Activated CD8-positive, alpha-beta T cell treated with anti-CD3 and anti-CD28 coated beads, Interleukin-2, amount 10 ng/mL, durations not matched to agents 7 days and 5 days (primary cell): ENCODE measurements around the gene GREB1. TPM values are rescaled to one million over a fixed set of nuclear protein-coding genes. Genes with fewer than 3 reads are reported as not detected.

Source experiments
- ATAC-seq: fragments of 150-1000 bp; cut with Tn5 transposase; one replicate; pipeline ENCODE4 v1.10.0; 2021; ENCODE audit warnings: moderate library complexity
- CTCF ChIA-PET: fragments of 350-600 bp; sonication (Branson Sonifier 250); formaldehyde crosslinking; loops from one replicate; lab custom pipeline; 2021; ENCODE audit warnings: antibody characterized with exemption; lab: Charles Lee
- POLR2A ChIA-PET: fragments of 350-600 bp; sonication (Branson Sonifier 250); formaldehyde crosslinking; loops from one replicate; lab custom pipeline; 2021; ENCODE audit warnings: antibody characterized with exemption; lab: Charles Lee
- DNase-seq: peaks from one replicate; pipeline ENCODE4 v3.0.0-alpha.2; 2020
- H3K27ac Mint-ChIP-seq: one replicate; pipeline ENCODE4 v1.8.0; 2021; ENCODE audit warnings: mild to moderate bottlenecking, mixed read lengths
- H3K27me3 Mint-ChIP-seq: one replicate; pipeline ENCODE4 v1.8.0; 2021; ENCODE audit warnings: low read depth, mixed read lengths
- H3K36me3 Mint-ChIP-seq: one replicate; pipeline ENCODE4 v1.8.0; 2021; ENCODE audit warnings: low read depth, mixed read lengths
- H3K4me1 Mint-ChIP-seq: one replicate; pipeline ENCODE4 v1.8.0; 2021; ENCODE audit warnings: low read depth, mixed read lengths
- H3K4me3 Mint-ChIP-seq: one replicate; pipeline ENCODE4 v1.8.0; 2021; ENCODE audit warnings: mild to moderate bottlenecking, mixed read lengths
- H3K9me3 Mint-ChIP-seq: one replicate; pipeline ENCODE4 v1.8.0; 2022; ENCODE audit warnings: mixed read lengths; ENCODE audit not compliant: insufficient read depth
- total RNA-seq, 2 experiments: library from RNA; stranded (reverse); gene quantifications; one replicate each; pipeline ENCODE4 v1.2.3, GENCODE V29; 2021

GREB1 gene
- total RNA-seq, 2 experiments from 2014 or later = 0.42 to 0.68 TPM

GRCh38 chr2:11514904-11515303 lies 18.9 kb upstream of the GREB1 start:
- H3K4me1 Mint-ChIP-seq = no peaks in the 10 kb centered on the region
- H3K4me3 Mint-ChIP-seq = no peak overlapping the region
- H3K27ac Mint-ChIP-seq = no peak overlapping the region
- no peak for DNase-seq
- H3K36me3 Mint-ChIP-seq = no peaks in the 10 kb centered on the region
- CTCF ChIA-PET = no interaction called here
- H3K27me3 Mint-ChIP-seq = peaks cover 12% of the 10 kb centered on the region
- POLR2A ChIA-PET = no interaction called here
- ATAC-seq = no peak
- H3K9me3 Mint-ChIP-seq = no peaks in the 10 kb centered on the region

DNA sequence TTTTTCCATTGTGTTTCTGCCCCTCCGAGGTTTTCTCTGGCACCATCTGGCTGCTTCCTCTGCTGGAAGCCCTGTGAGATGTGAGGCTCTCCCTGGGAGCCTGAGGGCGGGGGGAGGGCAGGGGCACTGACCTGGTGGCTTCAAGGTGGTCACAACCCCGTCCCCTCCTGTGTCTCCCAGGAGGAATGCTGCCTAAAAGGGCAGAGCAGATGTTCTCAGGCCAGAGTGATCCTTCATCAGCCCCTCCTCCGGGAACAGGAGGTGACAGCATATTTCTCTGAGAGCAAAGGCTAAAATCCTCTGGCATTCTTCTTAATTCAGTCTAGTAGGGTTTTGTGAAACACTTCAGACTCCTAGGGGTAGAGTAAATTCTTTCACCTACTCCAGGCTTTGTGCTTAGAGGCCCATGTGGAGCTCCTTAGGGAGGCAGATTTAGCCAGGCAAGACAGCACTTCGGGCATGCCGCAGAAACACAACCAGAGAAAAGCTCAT lies 18.3 kb upstream of the GREB1 start:
- CTCF ChIA-PET = interaction anchor here (0.7 kb wide), 1 partner anchor 12 kb away, joined by 3 read pairs; no protein-coding TSS in a partner anchor
- Mint-ChIP-seq H3K9me3 (peaks cover 2% of the 10 kb centered on the region), H3K27ac (no peak overlapping the region), H3K27me3 (peaks cover 12% of the 10 kb centered on the region), H3K4me3 (no peak overlapping the region), H3K36me3 (no peaks in the 10 kb centered on the region), H3K4me1 (no peaks in the 10 kb centered on the region)
- DNase-seq = no peak
- no peak for ATAC-seq
- POLR2A ChIA-PET = interaction anchor here (0.6 kb wide), 1 partner anchor 1615 kb away, joined by 3 read pairs; no protein-coding TSS in a partner anchor

DNA sequence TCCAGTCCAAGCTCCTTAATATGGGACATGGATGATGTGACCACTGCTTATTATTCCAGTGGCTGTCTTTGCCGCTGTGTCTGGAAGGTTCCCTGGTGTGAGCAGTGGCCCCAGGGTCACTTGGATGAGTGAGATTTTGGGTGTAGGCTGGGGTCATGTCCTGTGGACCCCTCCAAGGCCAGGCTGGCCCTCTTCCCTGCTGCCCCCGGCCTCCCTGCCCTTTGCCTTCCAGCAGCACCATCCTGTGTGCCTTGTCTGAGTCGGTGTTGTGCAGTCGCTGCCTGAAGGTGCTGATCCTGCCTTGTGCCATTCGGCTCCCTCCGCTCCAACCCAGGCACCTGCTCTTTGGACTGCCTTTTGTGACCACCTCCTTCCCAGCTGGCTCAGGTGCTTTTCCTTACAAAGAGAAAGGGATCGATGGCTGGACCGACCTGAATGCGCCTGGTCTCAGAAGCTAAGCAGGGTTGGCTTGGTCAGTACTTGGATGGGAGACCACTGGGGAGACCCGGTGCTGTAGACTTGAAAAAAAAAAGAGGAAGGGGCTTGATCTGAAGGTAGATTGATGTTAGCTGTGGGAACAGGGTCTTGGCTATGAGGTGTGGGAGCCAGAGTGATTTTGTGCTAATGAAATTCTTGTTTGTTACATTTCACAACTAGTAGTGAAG lies 16.7 kb upstream of the GREB1 start:
- Mint-ChIP-seq H3K9me3 (peaks cover 4% of the 10 kb centered on the region), H3K27me3 (peaks cover 6% of the 10 kb centered on the region), H3K27ac (no peak overlapping the region), H3K36me3 (no peaks in the 10 kb centered on the region), H3K4me1 (no peaks in the 10 kb centered on the region), H3K4me3 (no peak overlapping the region)
- ChIA-PET CTCF (no interaction called here), POLR2A (no interaction called here)
- DNase-seq = no peak
- ATAC-seq = no peak

- no peak overlapping the region for H3K27ac Mint-ChIP-seq
- POLR2A ChIA-PET = no interaction called here
- ATAC-seq (no peak), DNase-seq (no peak)
- peaks cover 6% of the 10 kb centered on the region for H3K27me3 Mint-ChIP-seq
- peaks cover 4% of the 10 kb centered on the region for H3K9me3 Mint-ChIP-seq
- no peaks in the 10 kb centered on the region for H3K4me1 Mint-ChIP-seq
- CTCF ChIA-PET = no interaction called here
- H3K4me3 Mint-ChIP-seq = no peak overlapping the region
- H3K36me3 Mint-ChIP-seq = no peaks in the 10 kb centered on the region
Observed at GRCh38 chr2:11517906-11518305, 15.9 kb upstream of the GREB1 start.

DNA sequence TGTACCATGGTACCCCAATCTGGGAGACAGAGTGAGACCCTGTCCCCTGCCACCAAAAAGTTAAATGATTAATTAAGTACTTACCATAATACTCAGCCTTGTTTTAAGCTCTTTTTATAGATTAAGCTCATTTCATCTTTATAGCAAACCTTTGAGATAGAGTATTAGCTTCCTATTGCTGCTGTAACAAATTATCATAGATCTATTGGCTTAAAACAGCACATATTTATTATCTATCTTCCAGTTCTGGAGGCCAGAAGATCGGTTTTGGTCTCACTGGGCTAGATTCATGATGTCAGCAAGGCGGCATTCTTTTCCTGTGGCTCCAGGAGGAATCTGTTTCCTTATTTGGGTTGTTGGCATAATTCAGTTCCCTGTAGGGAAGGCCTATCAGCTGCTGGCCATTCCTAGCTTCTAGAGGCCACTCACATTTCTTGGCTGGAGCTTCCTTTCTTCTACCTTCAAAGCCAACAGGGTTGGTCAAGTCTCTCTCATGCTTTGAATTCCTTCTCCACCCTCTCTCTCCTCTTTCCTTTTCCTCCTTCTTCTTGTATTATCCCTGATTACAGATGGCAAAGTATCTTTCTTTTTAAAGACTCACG lies 13.7 kb upstream of the GREB1 start:
- ATAC-seq = no peak

GRCh38 chr2:11521775-11522174 lies 12.1 kb upstream of the GREB1 start:
- Mint-ChIP-seq H3K9me3 (peaks cover 4% of the 10 kb centered on the region), H3K4me1 (peaks cover 9% of the 10 kb centered on the region), H3K27me3 (peaks cover under 1% of the 10 kb centered on the region), H3K27ac (no peak overlapping the region), H3K4me3 (no peak overlapping the region), H3K36me3 (no peaks in the 10 kb centered on the region)
- ChIA-PET POLR2A (no interaction called here), CTCF (interaction anchor here (1.0 kb wide), 1 partner anchor 61 kb away, joined by 3 read pairs; no protein-coding TSS in a partner anchor)
- ATAC-seq = no peak
- no peak for DNase-seq

More for the DNA sequence above, 13.7 kb upstream of the GREB1 start:
- Mint-ChIP-seq H3K9me3 (peaks cover 4% of the 10 kb centered on the region), H3K27ac (no peak overlapping the region), H3K36me3 (no peaks in the 10 kb centered on the region), H3K4me1 (peaks cover 9% of the 10 kb centered on the region), H3K4me3 (no peak overlapping the region), H3K27me3 (no peaks in the 10 kb centered on the region)
- POLR2A ChIA-PET = no interaction called here
- CTCF ChIA-PET = no interaction called here
- DNase-seq = no peak

DNA sequence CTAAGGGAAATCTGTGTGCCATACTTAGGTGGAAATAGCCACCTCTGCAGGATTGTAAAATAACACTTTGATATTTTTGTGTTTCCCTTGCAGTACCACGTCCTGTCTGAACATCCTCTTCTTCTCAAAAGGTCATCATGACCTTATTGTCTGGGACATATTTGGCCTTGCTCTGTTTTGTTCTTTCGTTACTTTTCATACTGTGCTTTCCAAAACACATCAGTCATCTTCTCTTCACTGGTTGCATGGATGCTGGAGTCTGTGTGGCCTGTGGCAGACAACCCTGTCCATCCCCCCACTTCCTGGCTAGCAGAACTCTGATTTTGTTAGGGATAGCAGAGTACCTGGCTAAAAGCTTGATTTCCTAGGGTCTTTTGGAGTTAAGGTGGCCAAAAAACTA lies 9.4 kb upstream of the GREB1 start:
- Mint-ChIP-seq H3K36me3 (no peaks in the 10 kb centered on the region), H3K9me3 (peaks cover 4% of the 10 kb centered on the region), H3K4me1 (peaks cover 12% of the 10 kb centered on the region), H3K27ac (no peak overlapping the region), H3K27me3 (peaks cover 7% of the 10 kb centered on the region), H3K4me3 (no peak overlapping the region)
- ChIA-PET CTCF (no interaction called here), POLR2A (no interaction called here)
- ATAC-seq = no peak
- DNase-seq = no peak

DNA sequence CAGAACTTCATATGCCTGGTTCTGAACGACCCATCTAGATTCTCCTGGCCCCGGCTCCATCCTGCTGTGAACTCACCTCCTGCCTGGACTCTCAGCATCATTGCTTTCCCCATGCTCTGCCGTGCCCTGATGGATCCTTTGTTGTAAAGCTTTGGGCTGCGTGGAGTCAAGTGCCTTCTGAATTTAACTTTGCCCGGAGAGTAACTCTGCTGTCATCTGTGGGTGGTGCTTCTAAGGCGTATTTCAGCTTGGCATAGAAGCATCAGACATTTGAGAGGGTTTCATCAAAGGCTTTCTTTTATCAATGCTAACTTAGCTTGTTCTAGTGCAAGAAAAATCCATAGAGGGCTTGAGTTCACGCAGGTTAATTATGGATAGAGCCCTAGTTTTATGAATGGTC lies 8.1 kb upstream of the GREB1 start:
- no peak for ATAC-seq
- H3K27ac Mint-ChIP-seq = no peak overlapping the region
- H3K36me3 Mint-ChIP-seq = no peaks in the 10 kb centered on the region
- peaks cover 12% of the 10 kb centered on the region for H3K4me1 Mint-ChIP-seq
- no peaks in the 10 kb centered on the region for H3K9me3 Mint-ChIP-seq
- CTCF ChIA-PET = no interaction called here
- H3K4me3 Mint-ChIP-seq = no peak overlapping the region
- H3K27me3 Mint-ChIP-seq = peaks cover 7% of the 10 kb centered on the region
- POLR2A ChIA-PET = no interaction called here
- no peak for DNase-seq

DNA sequence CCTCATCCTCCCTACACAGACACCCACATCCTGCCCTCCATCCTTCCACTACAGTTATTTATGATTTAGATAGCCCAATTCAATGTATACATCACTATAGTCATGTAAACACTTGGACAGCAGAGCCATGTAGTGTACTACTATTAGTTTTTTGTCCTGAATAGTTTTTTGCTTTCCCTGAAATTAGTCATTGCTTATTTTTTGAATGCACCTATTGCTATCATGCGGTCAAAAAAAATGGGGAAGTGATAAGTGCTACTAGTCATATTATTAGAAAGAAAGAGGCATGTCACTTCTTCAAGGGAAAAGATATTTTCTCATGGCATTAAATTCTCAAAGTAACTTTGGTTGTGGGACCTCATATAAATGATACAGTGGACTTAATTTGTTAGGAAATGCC lies 6.8 kb upstream of the GREB1 start:
- DNase-seq (no peak), ATAC-seq (no peak)
- no peaks in the 10 kb centered on the region for H3K9me3 Mint-ChIP-seq
- ChIA-PET CTCF (no interaction called here), POLR2A (interaction anchor here (0.7 kb wide), 1 partner anchor 29 kb away, joined by 3 read pairs; no protein-coding TSS in a partner anchor)
- peaks cover 12% of the 10 kb centered on the region for H3K4me1 Mint-ChIP-seq
- H3K27ac Mint-ChIP-seq = no peak overlapping the region
- peaks cover 7% of the 10 kb centered on the region for H3K27me3 Mint-ChIP-seq
- no peak overlapping the region for H3K4me3 Mint-ChIP-seq
- H3K36me3 Mint-ChIP-seq = no peaks in the 10 kb centered on the region

DNA sequence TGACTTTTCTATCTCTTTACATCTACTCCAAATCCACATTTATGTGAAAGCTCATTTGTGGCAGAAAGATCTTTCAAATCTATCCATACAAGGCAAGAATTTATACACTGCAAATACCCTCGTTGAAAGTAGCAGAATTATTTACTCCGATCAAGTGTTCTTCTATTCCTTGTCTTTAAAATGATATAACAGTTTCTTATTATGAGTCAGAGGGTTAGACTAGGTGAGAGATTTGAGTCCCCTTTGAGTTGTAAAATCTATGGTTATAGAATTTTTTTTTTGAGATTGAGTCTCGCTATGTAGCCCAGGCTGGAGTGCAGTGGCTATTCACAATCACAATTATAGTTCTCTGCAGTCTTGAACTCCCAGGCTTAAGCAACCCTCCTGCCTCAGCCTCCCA lies 5.6 kb upstream of the GREB1 start:
- H3K4me1 Mint-ChIP-seq = peaks cover 12% of the 10 kb centered on the region
- CTCF ChIA-PET = no interaction called here
- no peaks in the 10 kb centered on the region for H3K36me3 Mint-ChIP-seq
- peaks cover 16% of the 10 kb centered on the region for H3K27me3 Mint-ChIP-seq
- DNase-seq = no peak
- H3K9me3 Mint-ChIP-seq = no peaks in the 10 kb centered on the region
- H3K27ac Mint-ChIP-seq = no peak overlapping the region
- H3K4me3 Mint-ChIP-seq = no peak overlapping the region
- no peak for ATAC-seq
- POLR2A ChIA-PET = no interaction called here

- H3K27ac Mint-ChIP-seq = no peak overlapping the region
- H3K4me3 Mint-ChIP-seq = no peak overlapping the region
- peaks cover 23% of the 10 kb centered on the region for H3K27me3 Mint-ChIP-seq
- CTCF ChIA-PET = interaction anchor here (1.1 kb wide), 1 partner anchor 52 kb away, joined by 5 read pairs; no protein-coding TSS in a partner anchor
- no peak for ATAC-seq
- peaks cover 3% of the 10 kb centered on the region for H3K4me1 Mint-ChIP-seq
- no peak for DNase-seq
- H3K36me3 Mint-ChIP-seq = no peaks in the 10 kb centered on the region
- H3K9me3 Mint-ChIP-seq = no peaks in the 10 kb centered on the region
- POLR2A ChIA-PET = no interaction called here
Observed at GRCh38 chr2:11530864-11531465, 2.9 kb upstream of the GREB1 start.

DNA sequence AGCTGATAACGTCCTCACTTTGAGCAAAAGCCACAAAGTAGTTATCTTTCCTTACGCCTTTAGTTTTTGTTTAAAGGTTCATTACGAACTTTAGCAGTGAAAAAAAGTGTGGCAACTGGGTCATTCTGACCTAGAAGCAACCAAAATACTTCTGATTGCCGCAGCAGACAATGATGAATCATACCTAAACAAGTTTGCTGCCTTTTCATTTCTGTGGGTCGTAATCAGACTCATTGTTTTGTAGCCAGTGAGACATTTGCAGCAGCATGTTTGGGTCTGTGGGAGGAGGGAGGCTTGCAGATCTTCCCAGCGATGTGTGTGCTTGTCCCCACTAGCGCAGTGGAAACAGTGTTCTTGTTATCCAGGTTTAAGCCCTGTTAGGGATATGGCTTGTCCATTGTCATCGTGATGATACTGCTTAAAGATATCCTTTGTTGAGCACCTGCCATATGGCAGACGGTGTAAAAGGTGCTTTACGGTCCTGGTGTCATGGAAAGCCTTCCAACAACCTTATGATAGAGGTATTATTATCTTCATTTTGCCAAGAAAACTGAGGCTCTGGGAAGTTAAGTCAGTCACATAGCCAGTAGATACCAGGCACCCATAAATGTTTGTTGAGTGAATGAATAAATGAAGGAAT lies 1.3 kb upstream of the GREB1 start:
- no peaks in the 10 kb centered on the region for H3K36me3 Mint-ChIP-seq
- CTCF ChIA-PET = no interaction called here
- no peak for DNase-seq
- ATAC-seq = no peak
- POLR2A ChIA-PET = no interaction called here
- no peaks in the 10 kb centered on the region for H3K9me3 Mint-ChIP-seq
- no peaks in the 10 kb centered on the region for H3K4me1 Mint-ChIP-seq
- no peak overlapping the region for H3K4me3 Mint-ChIP-seq
- peaks cover 23% of the 10 kb centered on the region for H3K27me3 Mint-ChIP-seq
- H3K27ac Mint-ChIP-seq = no peak overlapping the region
